IgD-negative memory B cell (primary cell): ENCODE results near the gene HYDIN. TPM values are rescaled to one million over a fixed set of nuclear protein-coding genes. Genes with fewer than 3 reads are reported as not detected.
A peak's percentile ranks its signal among the peaks of the same experiment; 100 is the strongest.
"Not testable (repeated sequence)": the region's sequence is repeated elsewhere in the genome, so short reads cannot be mapped to it uniquely, and the experiment has no call there.

ENCODE experiments used
- H3K27ac Mint-ChIP-seq, 3 donors: one replicate each; pipeline ENCODE4 v1.8.0; 2020 to 2022; ENCODE audit warnings: mild to moderate bottlenecking in 3 of 3, mixed read lengths in 3 of 3, moderate library complexity in 1 of 3
- H3K27me3 Mint-ChIP-seq: one replicate; pipeline ENCODE4 v1.8.0; 2021; ENCODE audit warnings: mixed read lengths
- H3K36me3 Mint-ChIP-seq: one replicate; pipeline ENCODE4 v1.8.0; 2020; ENCODE audit warnings: mild to moderate bottlenecking, mixed read lengths
- H3K4me1 Mint-ChIP-seq, 3 donors: one replicate each; pipeline ENCODE4 v1.8.0; 2020 to 2022; ENCODE audit warnings: mixed read lengths in 3 of 3, mild to moderate bottlenecking in 1 of 3
- H3K4me3 Mint-ChIP-seq, 4 donors: one replicate each; pipeline ENCODE4 v1.8.0; 2020 to 2022; ENCODE audit warnings: mild to moderate bottlenecking in 4 of 4, mixed read lengths in 4 of 4, moderate library complexity in 3 of 4
- H3K9me3 Mint-ChIP-seq, 3 donors: one replicate each; pipeline ENCODE4 v1.8.0; 2020 to 2021; ENCODE audit warnings: mixed read lengths in 3 of 3, mild to moderate bottlenecking in 1 of 3
- polyA plus RNA-seq: library from polyadenylated mRNA; unstranded; fragments of 300-500 nt; fragmentation: Illumina TruSeq; gene quantifications from one replicate; pipeline ENCODE4 v1.2.3, GENCODE V29; 2021

Gene HYDIN
- polyA plus RNA-seq, 1 donor from 2014 or later: not detected

DNA sequence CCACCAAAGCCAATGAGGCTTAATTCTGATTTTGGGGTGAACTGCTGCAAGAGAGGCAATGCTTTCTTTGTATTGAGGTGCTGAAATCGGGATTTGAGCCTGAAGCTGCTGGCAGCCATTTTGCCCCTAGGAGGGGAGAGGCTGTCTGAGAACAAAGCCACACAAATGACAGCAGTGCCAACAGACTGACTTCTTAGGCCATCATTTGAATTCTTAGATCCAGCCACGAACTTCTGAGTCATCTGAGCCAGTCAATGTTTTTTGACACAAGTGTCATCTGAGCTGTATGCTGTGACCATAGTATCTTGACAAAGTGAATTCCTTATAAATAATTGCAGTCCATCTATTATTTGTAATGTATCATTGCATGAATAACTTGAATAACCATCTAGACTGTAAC is 29.0 kb downstream of the HYDIN start:
- Mint-ChIP-seq H3K27ac (no peak overlapping the region), H3K36me3 (peaks cover 3% of the 10 kb centered on the region), H3K4me3 (no peak overlapping the region), H3K27me3 (peaks cover 9% of the 10 kb centered on the region), H3K4me1 (no peaks in the 10 kb centered on the region), H3K9me3 (peaks cover 3 to 18% (median 15%) of the 10 kb centered on the region in 3 donors)

DNA sequence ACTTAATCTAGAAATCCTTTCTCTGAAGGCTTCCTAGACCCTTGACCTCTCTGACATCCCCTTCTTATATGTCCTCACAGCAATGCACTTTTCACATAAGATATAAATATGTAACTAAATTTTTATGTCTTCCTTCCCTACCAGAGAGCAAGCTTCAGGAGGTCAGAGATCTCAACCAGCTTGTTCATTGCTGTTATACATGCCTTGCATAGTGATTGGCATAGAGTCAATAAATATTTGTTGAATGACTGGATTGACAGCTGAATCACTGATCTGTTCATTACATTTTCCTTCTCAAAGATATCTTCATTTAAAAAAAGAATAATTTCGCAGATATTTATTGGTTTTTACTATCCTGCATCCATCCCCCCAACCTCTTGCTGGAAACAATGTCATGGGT is 29.5 kb downstream of the HYDIN start:
- Mint-ChIP-seq H3K4me3 (peak overlapping the region in 1 of 4 donors; percentile 6), H3K9me3 (peaks cover 3 to 15% (median 13%) of the 10 kb centered on the region in 3 donors), H3K27ac (no peak overlapping the region), H3K27me3 (peaks cover 11% of the 10 kb centered on the region), H3K4me1 (no peaks in the 10 kb centered on the region), H3K36me3 (peaks cover 2% of the 10 kb centered on the region)

DNA sequence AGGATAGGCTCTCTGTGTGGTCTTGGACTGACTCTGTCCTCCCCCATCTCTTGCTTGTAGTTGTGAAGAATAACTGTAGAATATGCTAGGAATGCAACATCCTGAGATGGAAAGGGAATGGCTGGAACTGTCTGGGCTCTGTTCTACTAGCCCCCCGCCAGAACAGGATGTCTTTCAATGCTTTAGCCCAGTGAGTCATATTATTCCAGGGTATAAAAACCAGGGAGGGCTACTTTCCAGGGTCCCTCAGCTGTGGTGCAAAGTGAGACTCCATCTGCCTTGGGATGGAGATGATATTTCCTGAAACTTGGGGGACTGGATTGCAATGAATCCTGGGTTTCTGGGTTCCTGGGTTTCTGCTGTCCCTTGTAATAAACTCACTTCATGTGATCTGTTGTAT is 32.1 kb downstream of the HYDIN start:
- H3K4me1 Mint-ChIP-seq: no peaks in the 10 kb centered on the region
- H3K36me3 Mint-ChIP-seq: peaks cover 2% of the 10 kb centered on the region
- H3K9me3 Mint-ChIP-seq: peaks cover 3 to 15% (median 11%) of the 10 kb centered on the region in 3 donors
- H3K27ac Mint-ChIP-seq: no peak overlapping the region
- no peak overlapping the region for H3K4me3 Mint-ChIP-seq
- peaks cover 11% of the 10 kb centered on the region for H3K27me3 Mint-ChIP-seq

DNA sequence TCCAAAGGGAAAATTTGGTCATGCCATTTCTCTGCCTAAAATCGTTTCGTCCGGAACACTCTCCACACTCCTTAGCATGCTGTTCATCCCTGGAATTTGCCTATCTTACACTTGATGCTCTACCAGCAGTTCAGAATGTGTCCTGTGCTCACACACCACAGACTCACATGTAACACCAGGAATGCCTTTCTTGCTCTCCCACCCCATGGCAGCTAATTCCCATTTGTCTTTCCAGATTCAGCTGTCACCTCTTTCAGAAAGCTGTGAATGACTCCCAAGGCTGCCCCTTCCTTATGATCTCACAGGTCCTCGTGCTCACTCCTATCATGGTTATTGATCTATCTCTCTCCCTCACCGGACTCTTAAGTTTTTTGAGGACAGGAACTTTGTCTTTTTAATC is 38.1 kb downstream of the HYDIN start:
- no peak overlapping the region for H3K27ac Mint-ChIP-seq
- no peak overlapping the region for H3K4me3 Mint-ChIP-seq
- peaks cover 0 to 2% (median 1%) of the 10 kb centered on the region in 3 donors for H3K4me1 Mint-ChIP-seq
- H3K36me3 Mint-ChIP-seq: peaks cover 3% of the 10 kb centered on the region
- H3K9me3 Mint-ChIP-seq: peaks cover 0 to 5% (median 1%) of the 10 kb centered on the region in 3 donors
- peaks cover 3% of the 10 kb centered on the region for H3K27me3 Mint-ChIP-seq

DNA sequence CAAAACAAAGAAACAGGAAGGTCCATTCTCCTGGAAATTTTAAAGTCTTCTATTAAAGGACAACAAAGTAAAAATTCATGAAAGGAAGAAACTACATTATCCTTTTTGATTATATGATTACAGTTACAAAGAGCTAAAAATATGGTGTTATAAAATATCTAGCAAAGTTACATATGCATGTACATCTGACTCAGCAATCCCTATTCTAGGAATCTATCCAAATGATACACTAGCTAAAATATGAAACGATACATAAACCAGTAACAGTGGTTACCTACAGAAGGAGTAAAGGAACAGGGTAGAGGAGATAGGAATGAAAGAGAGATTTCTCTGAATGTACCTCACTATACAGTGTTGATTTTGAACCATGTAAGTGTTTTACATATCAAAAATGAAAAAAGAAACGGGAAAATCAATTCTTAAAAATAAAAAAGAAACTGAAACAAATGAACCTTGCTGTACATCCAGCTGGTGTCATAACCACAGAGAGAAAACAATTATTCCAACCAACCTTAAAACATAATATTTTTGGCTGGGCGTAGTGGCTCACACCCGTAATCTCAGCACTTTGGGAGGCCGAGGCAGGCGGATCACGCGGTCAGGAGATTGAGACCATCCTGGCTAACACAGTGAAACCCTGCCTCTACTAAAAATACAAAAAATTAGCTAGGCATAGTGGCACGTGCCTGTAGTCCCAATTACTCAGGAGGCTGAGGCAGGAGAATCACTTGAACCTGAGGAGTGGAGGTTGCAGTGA is 41.4 kb downstream of the HYDIN start:
- H3K36me3 Mint-ChIP-seq: peaks cover 3% of the 10 kb centered on the region
- H3K27me3 Mint-ChIP-seq: no peaks in the 10 kb centered on the region
- no peak overlapping the region for H3K27ac Mint-ChIP-seq
- H3K4me1 Mint-ChIP-seq: peaks cover 0 to 2% (median 1%) of the 10 kb centered on the region in 3 donors
- no peak overlapping the region for H3K4me3 Mint-ChIP-seq
- peaks cover 0 to 2% (median 0%) of the 10 kb centered on the region in 3 donors for H3K9me3 Mint-ChIP-seq

DNA sequence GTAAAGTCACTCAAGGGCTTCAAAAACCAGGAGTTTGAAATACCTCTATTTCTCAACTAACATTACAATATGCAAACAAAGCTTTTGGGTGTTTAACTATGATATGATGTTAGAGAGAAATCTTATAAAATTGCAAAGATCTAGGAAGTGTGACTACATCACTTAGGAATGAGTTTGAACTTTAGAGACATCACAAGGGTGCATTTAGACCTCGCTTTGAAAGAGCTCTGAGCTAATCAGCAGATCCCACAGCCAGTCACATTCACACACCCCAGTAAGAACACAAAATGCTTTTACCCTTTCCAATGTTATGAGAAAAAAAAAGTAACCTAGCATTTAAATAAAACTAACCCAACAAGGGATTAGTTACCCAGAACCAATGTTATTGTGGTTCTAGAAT is 45.2 kb downstream of the HYDIN start:
- H3K9me3 Mint-ChIP-seq: peaks cover 0 to 21% (median 5%) of the 10 kb centered on the region in 3 donors
- peaks cover 3% of the 10 kb centered on the region for H3K36me3 Mint-ChIP-seq
- no peak overlapping the region for H3K4me3 Mint-ChIP-seq
- peaks cover 4% of the 10 kb centered on the region for H3K27me3 Mint-ChIP-seq
- H3K27ac Mint-ChIP-seq: no peak overlapping the region
- H3K4me1 Mint-ChIP-seq: peaks cover 0 to 4% (median 1%) of the 10 kb centered on the region in 3 donors

DNA sequence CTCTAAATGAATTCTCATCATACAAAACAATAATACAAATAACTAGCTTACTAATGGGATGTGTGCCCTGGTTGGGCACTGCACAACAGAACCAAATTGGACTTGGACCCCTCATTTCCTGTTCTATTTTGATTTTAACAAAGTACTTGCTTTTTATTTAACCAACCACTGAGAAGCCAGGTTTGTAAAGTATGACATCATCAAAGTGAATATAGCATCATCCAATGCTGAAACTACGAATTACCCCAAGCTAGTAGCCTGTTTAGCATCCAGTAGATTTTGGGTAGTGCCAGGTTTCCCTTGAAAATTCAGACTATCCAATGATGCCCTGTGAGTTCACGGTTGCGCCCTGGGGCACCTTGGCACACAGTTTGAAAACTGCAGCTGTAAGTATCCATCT is 51.0 kb downstream of the HYDIN start:
- Mint-ChIP-seq H3K9me3 (peaks cover 3 to 21% (median 7%) of the 10 kb centered on the region in 3 donors), H3K4me1 (peaks cover 0 to 4% (median 1%) of the 10 kb centered on the region in 3 donors), H3K27ac (no peak overlapping the region), H3K27me3 (peaks cover 12% of the 10 kb centered on the region), H3K36me3 (no peaks in the 10 kb centered on the region), H3K4me3 (no peak overlapping the region)

DNA sequence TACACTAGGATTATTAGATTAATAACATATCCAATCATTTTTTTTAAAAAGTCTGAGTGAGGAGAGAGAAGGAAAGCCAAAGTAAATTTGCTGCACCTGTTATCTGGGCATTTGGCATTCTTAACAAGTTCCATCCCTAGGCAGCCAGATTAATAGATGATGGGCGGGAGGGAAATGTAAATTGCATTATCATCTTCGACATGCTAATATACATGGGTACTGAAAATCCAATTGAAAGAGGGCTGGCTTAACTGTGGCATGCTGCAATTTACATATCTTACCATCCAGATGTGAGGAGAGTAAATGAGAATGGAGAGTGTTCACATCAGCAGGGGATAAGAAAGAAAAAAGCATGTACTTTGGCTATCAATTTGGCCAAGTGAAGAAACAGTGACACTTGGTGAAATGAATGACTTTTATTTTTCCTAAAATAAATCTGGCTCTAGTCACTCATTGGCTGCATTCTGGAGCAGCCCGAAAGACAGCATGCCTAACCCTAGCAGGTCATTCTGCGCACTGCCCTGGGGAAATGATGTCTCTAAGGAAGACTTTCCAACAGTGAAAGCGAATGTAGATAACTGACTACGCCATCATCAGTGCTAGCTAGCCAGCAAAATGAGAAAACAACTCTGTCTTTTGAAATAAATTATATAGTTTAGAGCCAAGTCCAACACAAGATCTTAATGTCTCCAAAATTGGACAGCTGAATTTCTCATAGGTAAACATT is 57.9 kb downstream of the HYDIN start:
- Mint-ChIP-seq H3K4me3 (no peak overlapping the region), H3K36me3 (no peaks in the 10 kb centered on the region), H3K9me3 (peaks cover 0 to 8% (median 3%) of the 10 kb centered on the region in 3 donors), H3K27ac (no peak overlapping the region), H3K27me3 (peaks cover 5% of the 10 kb centered on the region), H3K4me1 (no peaks in the 10 kb centered on the region)

DNA sequence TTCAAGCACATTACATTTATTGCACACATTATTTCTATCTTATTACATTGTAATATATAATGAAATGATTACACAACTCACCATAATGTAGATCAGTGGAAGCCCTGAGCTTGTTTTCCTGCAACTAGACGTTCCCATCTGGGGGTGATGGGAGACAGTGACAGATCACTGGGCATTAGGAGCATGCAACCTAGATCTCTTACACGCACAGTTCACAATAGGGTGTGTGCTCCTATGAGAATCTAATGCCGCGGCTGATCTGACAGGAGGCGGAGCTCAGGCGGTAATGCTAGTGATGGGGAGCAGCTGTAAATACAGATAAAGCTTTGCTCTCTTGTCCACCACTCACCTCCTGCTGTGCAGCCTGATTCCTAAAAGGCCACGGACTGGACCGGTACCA is 69.5 kb downstream of the HYDIN start:
- not testable (repeated sequence) for H3K4me1 Mint-ChIP-seq, H3K9me3 Mint-ChIP-seq, H3K4me3 Mint-ChIP-seq, H3K36me3 Mint-ChIP-seq, H3K27me3 Mint-ChIP-seq, H3K27ac Mint-ChIP-seq

DNA sequence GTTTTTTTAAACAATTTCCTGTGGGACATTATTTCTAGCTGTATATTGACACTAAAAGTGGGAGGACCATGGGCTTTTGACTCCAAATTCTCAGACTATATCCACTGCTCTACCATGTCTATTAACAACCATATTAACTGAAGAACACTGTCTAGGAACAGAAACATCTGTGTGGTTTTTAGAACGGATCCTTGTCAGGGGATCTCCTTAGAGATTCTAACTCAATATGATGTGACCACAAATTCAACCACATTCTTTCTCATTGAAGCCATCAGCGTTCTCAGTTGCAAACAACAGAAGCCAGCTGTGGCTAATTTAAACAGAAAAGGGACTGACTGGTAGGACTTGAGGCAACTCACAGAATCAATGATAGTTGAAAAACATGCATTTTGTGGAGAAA is 73.2 kb downstream of the HYDIN start:
- H3K4me3 Mint-ChIP-seq, H3K27ac Mint-ChIP-seq, H3K36me3 Mint-ChIP-seq, H3K9me3 Mint-ChIP-seq, H3K27me3 Mint-ChIP-seq, H3K4me1 Mint-ChIP-seq: not testable (repeated sequence)

DNA sequence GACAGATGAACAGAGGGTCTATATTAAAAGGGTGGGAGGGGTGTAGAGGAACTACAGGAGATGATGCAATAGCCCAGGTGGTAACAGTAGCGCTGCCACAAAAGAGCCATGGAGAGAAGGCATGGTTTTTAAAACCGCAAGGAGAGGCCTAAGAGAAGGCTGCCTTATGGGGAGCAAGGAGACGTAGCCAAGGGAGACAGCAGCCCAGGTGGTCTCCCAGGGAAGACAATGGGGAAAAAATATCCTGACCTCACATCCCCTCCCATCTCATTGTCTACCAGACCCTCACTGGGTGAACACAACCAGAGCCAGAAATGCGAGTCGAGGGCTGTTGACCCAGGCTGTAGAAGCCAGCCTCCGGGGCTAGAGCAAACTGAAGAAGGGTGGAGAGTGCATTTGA is 77.2 kb downstream of the HYDIN start:
- H3K4me1 Mint-ChIP-seq, H3K27ac Mint-ChIP-seq, H3K9me3 Mint-ChIP-seq: not testable (repeated sequence)

DNA sequence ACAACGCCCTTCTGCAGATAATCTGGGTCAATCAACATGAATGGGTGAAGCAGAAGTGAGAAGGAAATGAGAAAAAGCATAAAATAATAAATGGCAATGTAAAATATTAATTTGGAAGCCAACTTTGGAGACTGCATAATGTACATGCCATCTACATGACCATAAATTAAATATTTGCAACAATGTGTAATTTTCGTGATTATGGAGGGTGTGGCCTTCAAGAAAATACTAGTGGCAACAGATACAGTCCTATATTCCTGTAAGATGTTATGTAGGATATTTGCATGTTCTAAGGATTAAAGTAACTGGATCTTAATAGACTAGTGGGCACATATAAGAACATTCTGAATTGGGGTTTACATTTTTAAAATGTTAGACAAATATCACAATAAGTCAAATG is 78.9 kb downstream of the HYDIN start:
- H3K9me3 Mint-ChIP-seq, H3K4me3 Mint-ChIP-seq, H3K4me1 Mint-ChIP-seq, H3K27me3 Mint-ChIP-seq, H3K27ac Mint-ChIP-seq, H3K36me3 Mint-ChIP-seq: not testable (repeated sequence)

More for the DNA sequence above, 77.2 kb downstream of the HYDIN start:
- not testable (repeated sequence) for H3K36me3 Mint-ChIP-seq, H3K4me3 Mint-ChIP-seq, H3K27me3 Mint-ChIP-seq

DNA sequence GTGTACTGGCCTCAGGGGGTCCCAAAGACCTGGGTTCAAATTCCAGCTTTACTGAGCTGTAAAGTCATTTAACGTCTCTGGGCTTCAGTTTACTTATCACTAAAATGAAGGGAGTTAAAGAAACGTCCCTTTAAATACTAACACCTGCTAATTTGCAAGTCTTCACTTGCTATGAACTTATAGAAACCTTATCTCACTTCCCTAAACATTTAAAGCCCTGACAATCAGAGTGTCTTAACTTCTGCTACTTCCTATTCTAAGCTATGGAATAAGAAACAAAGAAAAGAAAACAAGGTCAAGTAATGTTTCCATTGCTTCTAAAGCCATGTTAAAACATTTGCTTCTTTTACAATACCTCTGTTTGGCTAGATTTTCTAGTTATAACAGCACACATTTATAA is 87.3 kb downstream of the HYDIN start:
- not testable (repeated sequence) for H3K4me3 Mint-ChIP-seq, H3K36me3 Mint-ChIP-seq, H3K4me1 Mint-ChIP-seq, H3K27ac Mint-ChIP-seq, H3K9me3 Mint-ChIP-seq, H3K27me3 Mint-ChIP-seq

DNA sequence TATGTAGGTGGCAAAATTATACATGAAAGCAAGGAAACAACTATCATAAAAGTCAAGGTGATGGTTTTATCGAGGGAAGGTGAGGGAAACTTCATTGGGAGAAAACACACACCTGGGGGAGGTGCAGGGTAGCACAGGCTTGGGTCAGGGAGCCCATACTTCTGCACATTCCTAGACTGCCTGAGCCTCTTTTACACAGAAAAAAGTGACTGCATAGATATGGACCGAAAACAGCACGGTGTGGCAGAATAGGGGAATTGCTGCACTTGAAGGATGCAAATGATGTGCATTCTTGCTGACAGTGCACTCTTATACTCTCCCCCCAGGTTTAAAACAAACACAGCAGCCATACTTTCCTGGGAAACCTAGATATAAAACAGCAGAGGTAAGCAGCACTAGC is 120.0 kb downstream of the HYDIN start:
- not testable (repeated sequence) for H3K27ac Mint-ChIP-seq, H3K27me3 Mint-ChIP-seq, H3K4me1 Mint-ChIP-seq, H3K9me3 Mint-ChIP-seq, H3K4me3 Mint-ChIP-seq, H3K36me3 Mint-ChIP-seq

DNA sequence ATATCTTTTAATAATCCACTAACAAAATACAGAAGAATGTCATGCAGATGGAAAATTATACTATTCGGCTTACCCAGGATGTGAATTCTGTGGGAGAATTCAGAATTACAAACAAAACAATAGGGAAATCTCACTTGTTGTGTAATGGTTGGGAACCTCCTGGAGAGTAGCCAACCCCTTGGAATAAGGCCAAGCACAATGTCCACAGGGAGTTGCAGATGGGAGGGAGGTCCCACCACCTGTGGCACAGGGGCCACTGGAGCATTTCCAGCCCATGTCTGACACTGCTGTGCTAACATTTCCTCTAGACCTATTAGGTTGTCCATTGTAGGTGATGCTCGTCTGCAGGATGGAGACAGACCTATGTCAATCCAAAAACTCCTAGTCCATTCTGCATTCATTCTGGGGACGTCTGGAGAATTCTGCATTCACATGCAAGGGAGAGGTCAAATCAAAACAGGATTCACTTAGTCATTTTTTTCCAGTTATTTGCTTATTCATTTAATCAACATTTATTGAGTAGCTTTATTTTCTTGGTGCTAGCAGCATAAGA is 120.8 kb downstream of the HYDIN start:
- H3K9me3 Mint-ChIP-seq, H3K27ac Mint-ChIP-seq, H3K4me1 Mint-ChIP-seq, H3K27me3 Mint-ChIP-seq, H3K36me3 Mint-ChIP-seq, H3K4me3 Mint-ChIP-seq: not testable (repeated sequence)

DNA sequence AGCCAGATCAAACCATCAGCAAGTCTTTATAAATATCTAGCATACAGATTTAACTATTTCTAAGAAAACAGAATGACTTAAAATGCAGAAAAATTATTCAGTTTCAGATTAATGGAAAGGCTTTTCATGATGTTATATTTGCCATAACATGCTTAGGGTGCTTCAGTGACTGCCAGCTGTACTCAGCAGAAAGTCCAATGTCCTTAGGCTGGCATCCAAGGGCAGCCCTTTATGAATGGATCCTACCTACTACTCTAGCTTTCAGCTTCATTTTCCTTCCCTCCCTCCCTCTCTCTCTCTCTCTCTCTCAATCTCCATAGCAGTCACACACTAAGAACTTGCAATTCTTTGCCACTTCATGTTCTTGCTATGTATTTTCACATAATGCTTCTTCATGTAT is 124.6 kb downstream of the HYDIN start:
- not testable (repeated sequence) for H3K4me3 Mint-ChIP-seq, H3K27me3 Mint-ChIP-seq, H3K9me3 Mint-ChIP-seq, H3K27ac Mint-ChIP-seq, H3K36me3 Mint-ChIP-seq, H3K4me1 Mint-ChIP-seq
